ENCODE measurements around the gene FOXS1. TPM values are rescaled to one million over a fixed set of nuclear protein-coding genes. Genes with fewer than 3 reads are reported as not detected.

FOXS1 gene
- polyA plus RNA-seq, 1 of the 3 experiments (the other 2 are of a cell fraction): 0.99 TPM

DNA sequence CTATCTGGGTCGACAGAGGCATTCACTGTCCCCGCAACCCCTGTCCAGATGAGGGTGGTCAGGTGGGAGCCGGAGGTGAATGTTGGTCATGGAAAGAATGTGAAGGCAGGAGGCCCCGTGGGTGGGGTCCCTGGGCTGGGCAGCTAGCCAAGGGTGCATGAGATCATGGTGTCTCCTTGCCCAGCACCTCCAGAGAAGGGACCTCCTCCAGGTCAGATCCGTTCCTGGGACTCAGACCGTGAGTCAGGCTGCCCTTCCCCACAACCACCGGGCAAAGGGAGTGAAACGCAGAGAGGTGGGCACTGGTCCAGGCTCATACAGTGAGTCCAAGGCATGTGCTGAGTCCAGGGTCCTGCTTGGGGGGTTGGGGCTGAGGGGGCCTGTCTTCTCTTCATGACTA lies 3.5 kb downstream of the FOXS1 start (continued):
- TF ChIP-seq TCF12 (IDR thresholded peaks at IDR 0.05) (peak; percentile 63), EP300 (IDR thresholded peaks at IDR 0.05; ENCODE audit: borderline replicate concordance in 1 of 2, low read depth in 1 of 2, low read length in 1 of 2) (peak in 1 of 2 experiments; percentile 50; a peak in 1 of 4 replicates), YY1 (IDR thresholded peaks at IDR 0.05; ENCODE audit: low read depth) (no peak), NFIC (IDR thresholded peaks at IDR 0.05; ENCODE audit: borderline replicate concordance) (peak; percentile 95), MAX (IDR thresholded peaks at IDR 0.05; ENCODE audit: low read depth) (peak; percentile 44), TAF1 (IDR thresholded peaks at IDR 0.05; ENCODE audit: borderline replicate concordance, low read depth, low read length) (no peak; the same call in 1 of the 2 replicates), RCOR1 (IDR thresholded peaks at IDR 0.05; ENCODE audit: low read length) (no peak)
- TF ChIP-seq, protein P1, sequence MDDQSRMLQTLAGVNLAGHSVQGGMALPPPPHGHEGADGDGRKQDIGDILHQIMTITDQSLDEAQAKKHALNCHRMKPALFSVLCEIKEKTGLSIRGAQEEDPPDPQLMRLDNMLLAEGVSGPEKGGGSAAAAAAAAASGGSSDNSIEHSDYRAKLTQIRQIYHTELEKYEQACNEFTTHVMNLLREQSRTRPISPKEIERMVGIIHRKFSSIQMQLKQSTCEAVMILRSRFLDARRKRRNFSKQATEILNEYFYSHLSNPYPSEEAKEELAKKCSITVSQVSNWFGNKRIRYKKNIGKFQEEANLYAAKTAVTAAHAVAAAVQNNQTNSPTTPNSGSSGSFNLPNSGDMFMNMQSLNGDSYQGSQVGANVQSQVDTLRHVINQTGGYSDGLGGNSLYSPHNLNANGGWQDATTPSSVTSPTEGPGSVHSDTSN (IDR thresholded peaks at IDR 0.05): no peak

- Histone ChIP-seq H3K27ac (ENCODE audit: low read depth in 2 of 2, low read length in 1 of 2) (peak overlapping the region; percentile 17 to 76), H4K20me1 (ENCODE audit: insufficient read depth) (no peaks in the 10 kb centered on the region), H3K9me2 (no peaks in the 10 kb centered on the region), H3K36me3 (replicated peaks in 1 of 2; ENCODE audit: control insufficient read depth in 1 of 2, insufficient read depth in 2 of 2, low read length in 1 of 2) (no peaks in the 10 kb centered on the region), H3K4me2 (peak overlapping the region; percentile 69; the same call in 1 of the 2 replicates), H3K79me2 (ENCODE audit: insufficient read depth) (no peaks in the 10 kb centered on the region), H3K9me3 (no peaks in the 10 kb centered on the region), H3K27me3 (ENCODE audit: insufficient read depth) (no peaks in the 10 kb centered on the region), H3K4me1 (ENCODE audit: control insufficient read depth in 1 of 2, insufficient read depth in 2 of 2, low read depth in 1 of 2, low read length in 1 of 2) (peaks cover 52 to 57% of the 10 kb centered on the region in 2 experiments), H3F3A (replicated peaks; ENCODE audit: insufficient read depth) (peaks cover 31% of the 10 kb centered on the region), H2AFZ (ENCODE audit: low read depth) (no peak overlapping the region), H3K4me3 (ENCODE audit: low read depth in 2 of 2, low read length in 1 of 2) (no peak overlapping the region), H3K9ac (no peak overlapping the region; the same call in 1 of the 2 replicates)
- TF ChIP-seq RAD21 (IDR thresholded peaks at IDR 0.05; ENCODE audit: low read length) (no peak), EZH2phosphoT487 (IDR thresholded peaks at IDR 0.05; ENCODE audit: borderline replicate concordance, low read depth) (no peak), NRF1 (IDR thresholded peaks at IDR 0.05; ENCODE audit: low read depth, low read length) (no peak), ELF1 (IDR thresholded peaks at IDR 0.05) (no peak), MEF2A (IDR thresholded peaks at IDR 0.05; ENCODE audit: borderline replicate concordance, low read depth) (no peak), FOXM1 (IDR thresholded peaks at IDR 0.05; ENCODE audit: low read depth) (no peak), POLR2AphosphoS5 (IDR thresholded peaks at IDR 0.05; ENCODE audit: low read depth, low read length) (no peak), GATA2 (CRISPR knock-in tag; IDR thresholded peaks at IDR 0.05) (no peak)
- TF ChIP-seq, protein P2, sequence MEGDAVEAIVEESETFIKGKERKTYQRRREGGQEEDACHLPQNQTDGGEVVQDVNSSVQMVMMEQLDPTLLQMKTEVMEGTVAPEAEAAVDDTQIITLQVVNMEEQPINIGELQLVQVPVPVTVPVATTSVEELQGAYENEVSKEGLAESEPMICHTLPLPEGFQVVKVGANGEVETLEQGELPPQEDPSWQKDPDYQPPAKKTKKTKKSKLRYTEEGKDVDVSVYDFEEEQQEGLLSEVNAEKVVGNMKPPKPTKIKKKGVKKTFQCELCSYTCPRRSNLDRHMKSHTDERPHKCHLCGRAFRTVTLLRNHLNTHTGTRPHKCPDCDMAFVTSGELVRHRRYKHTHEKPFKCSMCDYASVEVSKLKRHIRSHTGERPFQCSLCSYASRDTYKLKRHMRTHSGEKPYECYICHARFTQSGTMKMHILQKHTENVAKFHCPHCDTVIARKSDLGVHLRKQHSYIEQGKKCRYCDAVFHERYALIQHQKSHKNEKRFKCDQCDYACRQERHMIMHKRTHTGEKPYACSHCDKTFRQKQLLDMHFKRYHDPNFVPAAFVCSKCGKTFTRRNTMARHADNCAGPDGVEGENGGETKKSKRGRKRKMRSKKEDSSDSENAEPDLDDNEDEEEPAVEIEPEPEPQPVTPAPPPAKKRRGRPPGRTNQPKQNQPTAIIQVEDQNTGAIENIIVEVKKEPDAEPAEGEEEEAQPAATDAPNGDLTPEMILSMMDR (IDR thresholded peaks at IDR 0.05): no peak
- TF ChIP-seq, protein P3, sequence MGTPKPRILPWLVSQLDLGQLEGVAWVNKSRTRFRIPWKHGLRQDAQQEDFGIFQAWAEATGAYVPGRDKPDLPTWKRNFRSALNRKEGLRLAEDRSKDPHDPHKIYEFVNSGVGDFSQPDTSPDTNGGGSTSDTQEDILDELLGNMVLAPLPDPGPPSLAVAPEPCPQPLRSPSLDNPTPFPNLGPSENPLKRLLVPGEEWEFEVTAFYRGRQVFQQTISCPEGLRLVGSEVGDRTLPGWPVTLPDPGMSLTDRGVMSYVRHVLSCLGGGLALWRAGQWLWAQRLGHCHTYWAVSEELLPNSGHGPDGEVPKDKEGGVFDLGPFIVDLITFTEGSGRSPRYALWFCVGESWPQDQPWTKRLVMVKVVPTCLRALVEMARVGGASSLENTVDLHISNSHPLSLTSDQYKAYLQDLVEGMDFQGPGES (IDR thresholded peaks at IDR 0.05; ENCODE audit: low read depth, low read length): no peak
- TF ChIP-seq, protein P4, sequence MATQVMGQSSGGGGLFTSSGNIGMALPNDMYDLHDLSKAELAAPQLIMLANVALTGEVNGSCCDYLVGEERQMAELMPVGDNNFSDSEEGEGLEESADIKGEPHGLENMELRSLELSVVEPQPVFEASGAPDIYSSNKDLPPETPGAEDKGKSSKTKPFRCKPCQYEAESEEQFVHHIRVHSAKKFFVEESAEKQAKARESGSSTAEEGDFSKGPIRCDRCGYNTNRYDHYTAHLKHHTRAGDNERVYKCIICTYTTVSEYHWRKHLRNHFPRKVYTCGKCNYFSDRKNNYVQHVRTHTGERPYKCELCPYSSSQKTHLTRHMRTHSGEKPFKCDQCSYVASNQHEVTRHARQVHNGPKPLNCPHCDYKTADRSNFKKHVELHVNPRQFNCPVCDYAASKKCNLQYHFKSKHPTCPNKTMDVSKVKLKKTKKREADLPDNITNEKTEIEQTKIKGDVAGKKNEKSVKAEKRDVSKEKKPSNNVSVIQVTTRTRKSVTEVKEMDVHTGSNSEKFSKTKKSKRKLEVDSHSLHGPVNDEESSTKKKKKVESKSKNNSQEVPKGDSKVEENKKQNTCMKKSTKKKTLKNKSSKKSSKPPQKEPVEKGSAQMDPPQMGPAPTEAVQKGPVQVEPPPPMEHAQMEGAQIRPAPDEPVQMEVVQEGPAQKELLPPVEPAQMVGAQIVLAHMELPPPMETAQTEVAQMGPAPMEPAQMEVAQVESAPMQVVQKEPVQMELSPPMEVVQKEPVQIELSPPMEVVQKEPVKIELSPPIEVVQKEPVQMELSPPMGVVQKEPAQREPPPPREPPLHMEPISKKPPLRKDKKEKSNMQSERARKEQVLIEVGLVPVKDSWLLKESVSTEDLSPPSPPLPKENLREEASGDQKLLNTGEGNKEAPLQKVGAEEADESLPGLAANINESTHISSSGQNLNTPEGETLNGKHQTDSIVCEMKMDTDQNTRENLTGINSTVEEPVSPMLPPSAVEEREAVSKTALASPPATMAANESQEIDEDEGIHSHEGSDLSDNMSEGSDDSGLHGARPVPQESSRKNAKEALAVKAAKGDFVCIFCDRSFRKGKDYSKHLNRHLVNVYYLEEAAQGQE (IDR thresholded peaks at IDR 0.05; ENCODE audit: low read depth, low read length): no peak
- TF ChIP-seq, protein P5, sequence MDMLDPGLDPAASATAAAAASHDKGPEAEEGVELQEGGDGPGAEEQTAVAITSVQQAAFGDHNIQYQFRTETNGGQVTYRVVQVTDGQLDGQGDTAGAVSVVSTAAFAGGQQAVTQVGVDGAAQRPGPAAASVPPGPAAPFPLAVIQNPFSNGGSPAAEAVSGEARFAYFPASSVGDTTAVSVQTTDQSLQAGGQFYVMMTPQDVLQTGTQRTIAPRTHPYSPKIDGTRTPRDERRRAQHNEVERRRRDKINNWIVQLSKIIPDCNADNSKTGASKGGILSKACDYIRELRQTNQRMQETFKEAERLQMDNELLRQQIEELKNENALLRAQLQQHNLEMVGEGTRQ (IDR thresholded peaks at IDR 0.05; ENCODE audit: borderline replicate concordance, low read depth, low read length): no peak
- DNase-seq: no peak
- 83% methylated on average over 14 of the region's 15 CpGs for WGBS (ENCODE audit: low lambda C conversion rate)
- CTCF ChIA-PET: interaction anchor here (1.4 to 15.5 kb wide), 3 partner anchors 12 to 111 kb away, joined by 3 to 174 read pairs (median 20); partner anchors contain the start of gene PDRG1
- POLR2A ChIA-PET: no interaction called here
Observed at GRCh38 chr20:31840906-31841816, 4.2 kb downstream of the FOXS1 start.
